ENCODE results near the gene CA11.
"Not testable (repeated sequence)": the region's sequence is repeated elsewhere in the genome, so short reads cannot be mapped to it uniquely, and the experiment has no call there.

Gene CA11

GRCh38 chr19:48669903-48670668, 24.1 kb upstream of the CA11 start:
- no peak for DNase-seq

DNA sequence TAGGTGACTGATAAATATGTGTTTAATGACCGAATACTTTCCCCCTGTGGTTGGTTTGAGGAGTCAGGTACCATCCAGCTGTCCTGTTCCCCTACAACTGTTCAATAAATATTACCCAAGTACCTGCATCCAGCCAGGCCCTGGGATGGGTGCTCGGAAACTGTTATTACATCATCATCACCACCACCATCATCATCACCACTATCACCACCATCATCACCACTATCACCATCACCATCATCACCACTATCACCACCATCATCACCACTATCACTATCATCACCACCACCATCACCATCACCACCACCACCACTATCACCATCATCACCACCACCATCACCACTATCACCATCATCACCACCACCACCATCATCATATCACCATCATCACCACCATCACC, 22.8 kb upstream of the CA11 start:
- DNase-seq, result no peak

- no peak for DNase-seq
These were observed 22.3 kb upstream of the CA11 start for GRCh38 chr19:48668332-48668731.

GRCh38 chr19:48665786-48666185, 19.8 kb upstream of the CA11 start:
- no peak for DNase-seq

DNA sequence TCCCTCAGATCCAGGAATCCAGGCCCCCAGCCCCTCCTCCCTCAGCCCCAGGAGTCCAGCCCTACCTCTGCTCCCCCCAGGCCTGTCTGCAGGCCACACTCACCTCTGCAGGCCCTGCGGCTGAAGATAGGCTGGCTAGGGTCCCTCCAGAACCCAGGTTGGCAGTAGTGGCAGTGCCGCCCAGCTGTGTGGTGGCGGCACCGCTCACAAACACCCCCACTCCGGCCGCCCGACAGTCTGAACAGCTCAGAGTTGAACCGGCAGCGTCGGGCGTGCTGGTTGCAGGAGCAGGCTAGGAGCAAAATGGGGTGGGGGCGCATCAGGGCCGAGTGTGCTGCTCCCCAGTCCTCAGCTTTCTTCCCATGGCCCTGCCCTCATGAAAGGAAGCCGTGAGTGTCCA, 18.5 kb upstream of the CA11 start:
- no peak for DNase-seq

DNA sequence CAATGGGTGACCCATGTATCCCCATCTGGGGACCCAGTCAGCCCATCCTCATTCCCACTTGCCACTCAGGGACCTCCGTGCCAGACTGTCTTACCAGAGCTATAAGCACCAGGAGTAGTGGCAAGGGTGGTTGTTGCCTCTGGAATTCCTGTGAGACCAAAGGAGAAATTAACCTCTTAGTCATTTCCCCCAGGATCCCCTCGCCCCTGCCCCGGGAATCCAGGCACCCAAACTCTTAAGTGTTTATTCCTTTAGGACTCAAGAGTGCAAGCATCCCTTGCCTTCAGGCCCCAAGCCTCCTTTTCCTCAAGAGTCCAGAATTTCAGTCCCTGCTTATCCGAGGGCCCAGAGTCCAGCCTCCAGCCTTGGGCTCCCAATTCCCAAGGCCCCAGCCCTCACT, 17.7 kb upstream of the CA11 start:
- DNase-seq, result no peak

DNA sequence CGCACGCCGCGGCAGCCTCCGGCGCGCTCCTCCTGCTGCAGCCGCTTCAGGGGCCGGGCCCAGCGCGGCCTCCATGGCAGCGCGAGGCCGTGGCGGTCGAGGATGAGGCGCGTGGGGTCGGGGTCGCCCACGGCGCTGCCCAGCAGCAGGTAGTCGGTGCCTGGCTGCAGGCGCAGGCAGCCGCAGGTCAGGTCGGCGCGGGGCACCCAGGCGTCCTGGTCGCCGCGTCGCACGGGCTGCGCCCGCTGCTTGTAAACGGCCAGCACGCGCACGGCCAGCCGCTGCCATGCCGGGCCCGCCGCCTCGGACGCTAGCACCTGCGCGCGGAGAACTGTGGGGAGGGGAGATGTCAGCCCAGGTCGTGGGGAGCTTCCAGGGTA, 15.7 kb upstream of the CA11 start:
- DNase-seq, result no peak

DNA sequence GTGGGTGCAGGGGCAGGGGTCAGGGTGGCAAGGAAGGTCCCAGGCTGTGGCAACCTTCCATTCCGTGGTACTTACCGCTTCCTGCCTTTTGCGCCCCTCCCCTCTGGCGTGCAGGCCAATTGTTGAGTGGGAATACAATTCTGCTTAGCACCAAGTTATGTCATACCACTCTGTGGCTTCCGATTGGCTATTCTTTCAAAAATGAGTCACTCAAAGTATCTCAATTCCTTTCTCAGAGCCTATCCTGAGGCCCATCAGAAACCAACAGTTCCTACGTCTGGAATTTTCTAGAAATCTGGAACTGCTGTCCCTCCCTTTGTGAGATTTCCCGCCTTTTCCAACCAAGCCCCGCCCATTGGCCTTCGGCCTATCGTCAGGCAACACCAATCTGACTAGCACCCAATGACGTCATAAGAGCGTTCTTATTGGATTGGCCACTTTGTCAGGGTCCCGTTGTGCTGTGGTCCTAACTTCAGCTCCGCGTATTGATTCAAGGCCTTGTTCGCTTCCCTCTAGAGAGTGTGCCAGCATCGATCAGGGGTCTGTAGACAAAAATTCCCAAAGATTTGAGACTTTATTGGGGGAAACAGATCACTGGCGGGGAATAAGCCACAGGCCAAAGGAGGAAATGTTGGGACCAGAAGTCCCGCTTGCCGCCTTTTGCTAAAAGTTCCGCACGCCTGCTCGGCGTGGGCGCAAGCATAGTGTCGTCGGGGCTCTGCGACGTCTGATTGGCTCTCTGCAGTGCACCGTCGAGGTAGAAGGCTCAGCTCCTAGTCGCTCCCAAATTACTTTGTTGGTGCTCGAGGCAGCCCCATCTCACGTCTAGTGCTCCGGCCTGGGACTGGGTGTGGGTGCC, 15.1 kb upstream of the CA11 start:
- DNase-seq, result peak; percentile 83

DNA sequence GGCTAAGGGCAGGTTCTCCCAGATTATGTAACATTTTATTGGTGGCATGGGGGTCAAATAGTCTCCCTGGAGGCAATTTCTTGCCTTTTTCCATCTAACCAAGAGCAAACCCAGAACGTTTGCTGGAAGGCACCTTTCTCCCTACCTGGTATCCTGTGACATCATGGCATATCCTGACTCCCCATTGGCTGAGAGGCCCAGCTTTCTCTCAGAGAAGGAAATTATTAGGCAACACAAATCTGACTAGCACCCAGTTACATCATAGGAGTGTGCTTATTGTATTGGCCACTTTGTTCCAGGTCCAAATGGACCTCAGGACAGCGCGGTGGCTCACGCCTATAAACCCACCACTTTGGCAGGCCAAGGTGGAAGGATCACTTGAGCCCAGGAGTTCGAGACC, 13.8 kb upstream of the CA11 start:
- DNase-seq, result no peak

- no peak for DNase-seq
These were observed 12.5 kb upstream of the CA11 start for GRCh38 chr19:48658483-48658882.

DNA sequence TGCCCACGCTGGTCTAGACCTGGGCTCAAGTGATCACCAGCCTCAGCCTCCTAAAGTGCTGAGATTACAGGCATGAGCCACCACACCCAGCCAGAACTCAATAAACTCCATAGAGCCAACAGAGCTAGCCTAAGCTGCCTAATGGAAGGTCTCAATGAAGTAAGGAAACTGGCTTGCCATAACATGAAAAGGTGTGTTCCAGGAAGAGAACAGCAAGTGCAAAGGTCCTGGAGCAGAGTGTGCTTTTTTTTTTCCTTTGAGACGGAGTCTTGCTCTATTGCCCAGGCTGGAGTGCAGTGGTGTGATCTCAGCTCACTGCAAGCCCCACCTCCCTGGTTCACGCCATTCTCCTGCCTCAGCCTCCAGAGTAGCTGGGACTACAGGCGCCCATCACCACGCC, 11.8 kb upstream of the CA11 start:
- not testable (repeated sequence) for DNase-seq

DNA sequence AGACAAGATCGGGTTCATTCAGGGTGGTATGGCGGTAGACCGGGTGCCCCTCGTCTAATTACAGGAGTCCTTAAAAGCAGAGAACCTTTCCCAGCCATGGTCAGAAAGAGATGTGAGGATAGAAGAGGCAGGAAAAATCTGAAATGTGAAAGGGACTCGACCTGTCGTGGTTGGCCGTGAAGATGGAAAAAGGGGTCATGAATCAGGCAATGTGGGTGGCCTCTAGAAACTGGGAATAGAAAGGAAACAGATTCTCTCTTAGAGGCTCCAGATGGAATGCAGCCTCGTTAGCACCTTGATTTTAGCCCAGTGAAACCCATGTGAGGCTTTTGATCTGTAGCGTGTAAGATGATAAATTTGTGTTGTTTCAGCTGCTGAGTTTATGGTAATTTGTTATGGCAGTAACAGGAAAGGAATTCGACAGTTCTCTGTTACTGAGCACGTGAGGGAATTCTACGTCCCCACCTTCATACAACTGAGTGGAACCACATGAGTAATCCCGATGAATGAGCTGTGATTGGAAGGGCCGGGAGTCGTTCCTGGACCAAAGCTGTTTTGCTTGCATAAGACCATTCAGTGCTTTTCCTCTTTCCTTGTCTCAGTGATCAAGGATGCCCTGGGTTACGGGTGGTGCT, 11.0 kb upstream of the CA11 start:
- DNase-seq, result no peak

DNA sequence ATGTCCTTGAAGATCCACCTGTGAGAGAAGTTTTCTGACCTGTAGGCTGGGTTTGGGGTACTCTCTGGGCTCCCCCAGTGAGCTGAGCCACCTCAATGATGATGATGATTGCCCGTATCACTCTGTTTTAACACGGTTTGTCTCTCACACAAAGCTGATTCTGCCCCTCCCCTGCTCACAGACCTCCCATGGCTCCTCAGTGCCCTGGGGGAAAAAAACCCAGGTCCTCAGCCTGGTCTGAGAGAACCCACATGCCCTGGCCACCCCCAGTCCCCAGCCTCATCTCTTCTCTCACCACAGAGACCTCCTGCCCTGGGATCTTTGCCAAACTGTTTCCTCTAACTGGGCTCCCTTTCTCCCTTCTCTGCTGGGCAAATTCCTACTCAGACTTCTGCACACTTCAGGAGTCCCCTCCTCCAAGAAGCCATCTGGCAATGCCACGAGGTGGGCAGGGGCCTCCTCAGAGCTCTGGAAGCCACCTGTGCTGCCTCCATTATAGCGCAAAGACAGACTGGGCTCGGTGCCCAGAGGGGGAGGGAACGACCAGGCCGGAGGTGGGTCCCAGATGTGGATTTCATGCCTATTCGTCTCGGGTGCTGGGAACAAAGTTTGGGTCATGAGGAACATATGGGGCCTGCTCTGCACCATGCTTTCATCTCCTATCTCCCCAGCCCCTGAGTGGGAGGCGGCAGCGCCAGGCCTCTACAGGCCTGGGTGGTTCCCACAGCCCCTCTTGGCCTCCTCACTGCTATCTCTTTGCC, 8.5 kb upstream of the CA11 start:
- peak; percentile 11 for DNase-seq

DNA sequence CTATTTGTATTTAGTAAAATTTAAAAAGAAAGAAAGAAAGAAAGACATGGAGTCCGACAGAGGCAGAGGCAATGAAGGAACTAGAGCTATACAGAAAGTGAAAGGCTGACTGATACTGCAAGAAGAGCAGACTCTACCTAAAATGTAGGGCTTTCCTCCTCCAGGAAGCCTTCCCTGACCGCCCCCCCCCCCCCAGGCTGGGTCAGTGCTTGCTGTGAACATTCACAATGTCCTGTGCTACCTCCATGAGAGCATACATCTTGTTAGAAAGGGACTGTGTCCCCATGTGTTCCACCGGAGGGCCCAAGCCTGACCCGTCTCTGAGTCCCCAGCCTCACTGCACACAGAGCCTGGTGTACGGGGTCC, 5.7 kb upstream of the CA11 start:
- no peak for DNase-seq

GRCh38 chr19:48650974-48651682, 5.1 kb upstream of the CA11 start:
- no peak for DNase-seq

- DNase-seq, result no peak
These were observed 2.1 kb upstream of the CA11 start for GRCh38 chr19:48648134-48648533.

- no peak for DNase-seq
These were observed 782 bp upstream of the CA11 start for GRCh38 chr19:48646722-48647216.

GRCh38 chr19:48645620-48646000, 377 bp downstream of the CA11 start:
- DNase-seq, result no peak

DNA sequence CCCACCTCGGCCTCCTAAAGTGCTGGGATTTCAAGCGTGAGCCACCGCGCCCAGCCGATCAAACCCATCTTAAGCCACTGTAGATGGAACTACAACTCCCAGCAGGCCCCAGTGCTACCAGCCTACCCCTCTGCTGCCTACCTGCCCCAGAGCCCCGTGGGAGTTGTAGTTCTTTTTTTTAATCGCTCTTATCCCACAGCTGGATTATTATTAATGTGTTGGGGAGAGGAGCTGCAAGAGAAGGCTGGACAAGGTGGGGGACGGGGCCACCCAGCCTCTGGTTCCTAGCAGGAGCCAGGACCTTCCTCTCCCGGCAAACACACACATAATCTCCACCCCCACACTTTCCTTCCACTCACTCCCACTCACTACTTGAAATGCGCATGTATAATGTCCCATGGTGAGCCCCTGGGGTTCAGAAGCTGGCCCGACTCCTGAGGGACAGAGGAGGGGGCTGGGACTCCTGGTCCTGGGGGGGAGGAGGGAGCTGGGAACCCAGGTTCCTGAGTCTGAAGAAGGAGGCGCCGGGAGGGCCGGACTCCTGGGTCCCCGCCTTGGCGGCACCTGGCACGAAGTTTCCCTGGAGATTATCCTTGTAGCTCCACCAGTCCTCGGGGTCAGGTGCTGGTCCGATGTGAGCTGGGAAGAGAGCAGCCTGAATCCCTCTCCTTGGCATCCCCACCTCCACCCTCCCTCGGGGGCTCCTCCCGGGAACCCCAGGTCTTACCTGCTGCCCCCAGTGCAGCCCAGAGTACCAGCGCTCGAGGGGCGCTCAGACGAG, 958 bp downstream of the CA11 start:
- peak; percentile 31 for DNase-seq

- DNase-seq, result no peak
These were observed 1.6 kb downstream of the CA11 start for GRCh38 chr19:48644355-48644754.

- no peak for DNase-seq
These were observed 3.1 kb downstream of the CA11 start for GRCh38 chr19:48642862-48643261.

- DNase-seq, result no peak
These were observed 4.1 kb downstream of the CA11 start for GRCh38 chr19:48641850-48642249.
